NCI-H748 (cell line): ENCODE results near the gene MYOC.
"Not testable (repeated sequence)": the region's sequence is repeated elsewhere in the genome, so short reads cannot be mapped to it uniquely, and the experiment has no call there.

Experiments used
- DNase-seq: peaks from one replicate; lab custom pipeline; 2025; ENCODE audit not compliant: unreplicated experiment; lab: John Stamatoyannopoulos, UW

Gene MYOC

GRCh38 chr1:171610385-171610784 is 42.1 kb downstream of the MYOC start:
- DNase-seq = no peak

GRCh38 chr1:171606402-171606941 is 46.0 kb downstream of the MYOC start:
- no peak for DNase-seq

- DNase-seq = not testable (repeated sequence)
These were observed 49.4 kb downstream of the MYOC start for GRCh38 chr1:171603042-171603441.

- DNase-seq = no peak
These were observed 51.6 kb downstream of the MYOC start for GRCh38 chr1:171600862-171601261.

- not testable (repeated sequence) for DNase-seq
These were observed 52.2 kb downstream of the MYOC start for GRCh38 chr1:171600310-171600709.

- no peak for DNase-seq
These were observed 55.3 kb downstream of the MYOC start for GRCh38 chr1:171597203-171597602.

GRCh38 chr1:171596705-171597104 is 55.8 kb downstream of the MYOC start:
- DNase-seq = no peak

- no peak for DNase-seq
These were observed 56.4 kb downstream of the MYOC start for GRCh38 chr1:171596119-171596518.

- DNase-seq = no peak
These were observed 57.2 kb downstream of the MYOC start for GRCh38 chr1:171595324-171595723.

- no peak for DNase-seq
These were observed 62.5 kb downstream of the MYOC start for GRCh38 chr1:171590022-171590421.

GRCh38 chr1:171588230-171588629 is 64.3 kb downstream of the MYOC start:
- no peak for DNase-seq

- no peak for DNase-seq
These were observed 66.8 kb downstream of the MYOC start for GRCh38 chr1:171585715-171586114.
